Right atrium auricular region (tissue), 2 donors: ENCODE measurements around the gene PBX4. TPM values are rescaled to one million over a fixed set of nuclear protein-coding genes. Genes with fewer than 3 reads are reported as not detected.

ENCODE experiments used
- DNase-seq: peaks from one replicate; pipeline ENCODE4 v3.0.0-alpha.2; 2019; ENCODE audit warnings: low spot score
- H3K27ac ChIP-seq, 2 donors: fragments of 200-600 bp; sonication (generic); 1 replicate in 1 of 2; 2 replicates in 1 of 2; pipeline ENCODE4 v1.5.1; 2016 to 2019
- H3K27me3 ChIP-seq, 2 donors: fragments of 200-600 bp; sonication (generic); one replicate each; pipeline versions ENCODE4 v1.5.1 to v1.6.0; 2017 to 2019
- H3K36me3 ChIP-seq: fragments of 200-600 bp; sonication (generic); one replicate; pipeline ENCODE4 v1.5.1; 2016
- H3K4me1 ChIP-seq, 2 donors: fragments of 200-600 bp; sonication (generic); one replicate each; pipeline versions ENCODE4 v1.5.1 to v1.6.0; 2017 to 2019
- H3K4me3 ChIP-seq, 2 donors: fragments of 200-600 bp; sonication (generic); 1 replicate in 1 of 2; 2 replicates in 1 of 2; pipeline ENCODE4 v1.5.1; 2017 to 2019; ENCODE audit warnings: mild to moderate bottlenecking in 1 of 2, moderate library complexity in 1 of 2
- H3K9me3 ChIP-seq, 2 donors: fragments of 200-600 bp; sonication (generic); one replicate each; pipeline ENCODE4 v1.5.1; 2019
- CTCF ChIP-seq, 2 donors: fragments of 200-600 bp; sonication (generic); IDR thresholded peaks; one replicate each; pipeline ENCODE4 v1.5.1; 2019; ENCODE audit warnings: antibody characterized with exemption in 2 of 2
- total RNA-seq, 2 donors: library from RNA; depleted of rRNA; stranded (reverse); fragments of >200 nt; gene quantifications; one replicate each; pipeline ENCODE4 v1.1.0, GENCODE V29; 2016

PBX4 gene
- total RNA-seq, 2 donors from 2014 or later = not detected

GRCh38 chr19:19595171-19595701 lies 23.3 kb downstream of the PBX4 start:
- no peak for TF ChIP-seq CTCF (IDR thresholded peaks at IDR 0.05)
- Histone ChIP-seq H3K4me3 (no peak overlapping the region), H3K36me3 (no peaks in the 10 kb centered on the region), H3K27ac (no peak overlapping the region), H3K4me1 (no peaks in the 10 kb centered on the region), H3K9me3 (no peaks in the 10 kb centered on the region), H3K27me3 (no peaks in the 10 kb centered on the region)
- no peak for DNase-seq

- Histone ChIP-seq H3K27me3 (no peaks in the 10 kb centered on the region), H3K36me3 (no peaks in the 10 kb centered on the region), H3K4me1 (no peaks in the 10 kb centered on the region), H3K27ac (no peak overlapping the region), H3K9me3 (no peaks in the 10 kb centered on the region), H3K4me3 (no peak overlapping the region)
- TF ChIP-seq CTCF (IDR thresholded peaks at IDR 0.05) = no peak
- DNase-seq = no peak
Observed at GRCh38 chr19:19594381-19594780, 24.1 kb downstream of the PBX4 start.

- H3K9me3 ChIP-seq = no peaks in the 10 kb centered on the region
Observed at GRCh38 chr19:19592690-19593089, 25.8 kb downstream of the PBX4 start.

GRCh38 chr19:19591133-19591825 lies 27.2 kb downstream of the PBX4 start:
- H3K4me1 ChIP-seq = no peaks in the 10 kb centered on the region
- no peak for TF ChIP-seq CTCF (IDR thresholded peaks at IDR 0.05)
- DNase-seq = peak; percentile 59
- no peaks in the 10 kb centered on the region for H3K9me3 ChIP-seq
- no peak overlapping the region for H3K4me3 ChIP-seq
- H3K27ac ChIP-seq = no peak overlapping the region
- no peaks in the 10 kb centered on the region for H3K27me3 ChIP-seq
- H3K36me3 ChIP-seq = no peaks in the 10 kb centered on the region

More at GRCh38 chr19:19592690-19593089, 25.8 kb downstream of the PBX4 start:
- H3K4me1 ChIP-seq = no peaks in the 10 kb centered on the region
- no peak overlapping the region for H3K4me3 ChIP-seq
- H3K36me3 ChIP-seq = no peaks in the 10 kb centered on the region
- no peak overlapping the region for H3K27ac ChIP-seq
- no peak for DNase-seq
- no peak for TF ChIP-seq CTCF (IDR thresholded peaks at IDR 0.05)
- H3K27me3 ChIP-seq = no peaks in the 10 kb centered on the region

- Histone ChIP-seq H3K4me3 (no peak overlapping the region), H3K4me1 (no peaks in the 10 kb centered on the region), H3K36me3 (no peaks in the 10 kb centered on the region), H3K9me3 (no peaks in the 10 kb centered on the region), H3K27ac (no peak overlapping the region), H3K27me3 (no peaks in the 10 kb centered on the region)
- DNase-seq = no peak
- TF ChIP-seq CTCF (IDR thresholded peaks at IDR 0.05) = no peak
Observed at GRCh38 chr19:19588546-19588945, 29.9 kb downstream of the PBX4 start.

GRCh38 chr19:19587771-19588170 lies 30.7 kb downstream of the PBX4 start:
- Histone ChIP-seq H3K4me1 (no peaks in the 10 kb centered on the region), H3K36me3 (no peaks in the 10 kb centered on the region), H3K27ac (no peak overlapping the region), H3K9me3 (no peaks in the 10 kb centered on the region), H3K4me3 (no peak overlapping the region), H3K27me3 (no peaks in the 10 kb centered on the region)
- no peak for TF ChIP-seq CTCF (IDR thresholded peaks at IDR 0.05)
- DNase-seq = no peak
